Measurements from ENCODE around the gene PAX6. TPM values are rescaled to one million over a fixed set of nuclear protein-coding genes. Genes with fewer than 3 reads are reported as not detected.

PAX6 gene
- total and polyA plus RNA-seq, 2 of the 4 experiments (the other 2 are of a cell fraction), result not detected

DNA sequence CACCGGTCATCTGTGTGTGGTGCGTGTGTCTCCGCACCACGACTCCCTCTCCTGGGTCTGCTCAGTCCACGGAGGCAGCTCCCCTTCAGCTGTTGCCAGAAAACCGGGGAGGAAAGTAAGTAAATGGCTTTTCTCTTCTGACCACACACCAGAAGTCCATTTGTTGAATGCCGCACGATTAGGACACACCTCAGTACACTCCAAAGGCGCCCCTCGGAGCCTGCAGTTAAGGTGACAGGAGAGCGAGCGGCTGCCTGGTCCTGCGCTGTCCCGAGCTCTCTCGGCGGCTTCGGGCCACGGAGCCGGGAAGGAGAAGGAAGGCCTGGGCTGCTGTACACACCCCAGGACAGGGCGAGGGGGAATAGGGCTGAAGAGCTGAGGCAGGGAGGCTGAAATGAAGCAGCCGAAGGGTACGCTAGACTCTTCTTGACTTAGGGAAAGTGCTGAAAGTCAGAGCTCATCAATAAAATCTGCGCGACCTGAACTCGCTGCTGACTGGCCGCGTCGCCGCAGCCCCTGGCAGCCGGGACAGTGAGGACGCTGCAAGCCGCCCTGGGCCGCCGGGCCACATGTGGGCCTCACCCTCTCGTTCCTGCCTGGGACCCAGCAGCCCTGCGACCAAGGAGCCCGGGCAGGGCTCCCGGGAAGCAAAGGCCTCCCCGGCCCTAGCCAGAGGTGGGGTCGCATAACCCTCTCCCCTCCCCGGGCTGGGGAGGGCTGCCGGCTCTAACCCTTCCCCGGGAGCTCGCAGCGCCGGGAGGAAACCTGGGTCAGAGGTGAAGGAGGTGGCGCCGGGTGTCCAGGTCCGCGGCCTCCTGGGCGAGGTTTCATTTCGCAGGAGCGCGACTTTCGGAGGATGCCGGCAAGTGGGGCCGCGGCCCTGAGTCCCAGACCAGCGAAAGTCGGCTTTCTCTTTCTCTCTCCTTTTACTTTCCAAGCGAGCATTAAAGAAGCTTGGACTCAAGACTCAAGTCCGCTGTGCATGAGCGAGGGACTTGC, 1.6 kb upstream of the PAX6 start (continued):
- TF ChIP-seq FOS (IDR thresholded peaks at IDR 0.05; ENCODE audit: low read depth, low read length), result no peak
- TF ChIP-seq CEBPB (IDR thresholded peaks at IDR 0.05; ENCODE audit: low read depth, low read length), result no peak

DNA sequence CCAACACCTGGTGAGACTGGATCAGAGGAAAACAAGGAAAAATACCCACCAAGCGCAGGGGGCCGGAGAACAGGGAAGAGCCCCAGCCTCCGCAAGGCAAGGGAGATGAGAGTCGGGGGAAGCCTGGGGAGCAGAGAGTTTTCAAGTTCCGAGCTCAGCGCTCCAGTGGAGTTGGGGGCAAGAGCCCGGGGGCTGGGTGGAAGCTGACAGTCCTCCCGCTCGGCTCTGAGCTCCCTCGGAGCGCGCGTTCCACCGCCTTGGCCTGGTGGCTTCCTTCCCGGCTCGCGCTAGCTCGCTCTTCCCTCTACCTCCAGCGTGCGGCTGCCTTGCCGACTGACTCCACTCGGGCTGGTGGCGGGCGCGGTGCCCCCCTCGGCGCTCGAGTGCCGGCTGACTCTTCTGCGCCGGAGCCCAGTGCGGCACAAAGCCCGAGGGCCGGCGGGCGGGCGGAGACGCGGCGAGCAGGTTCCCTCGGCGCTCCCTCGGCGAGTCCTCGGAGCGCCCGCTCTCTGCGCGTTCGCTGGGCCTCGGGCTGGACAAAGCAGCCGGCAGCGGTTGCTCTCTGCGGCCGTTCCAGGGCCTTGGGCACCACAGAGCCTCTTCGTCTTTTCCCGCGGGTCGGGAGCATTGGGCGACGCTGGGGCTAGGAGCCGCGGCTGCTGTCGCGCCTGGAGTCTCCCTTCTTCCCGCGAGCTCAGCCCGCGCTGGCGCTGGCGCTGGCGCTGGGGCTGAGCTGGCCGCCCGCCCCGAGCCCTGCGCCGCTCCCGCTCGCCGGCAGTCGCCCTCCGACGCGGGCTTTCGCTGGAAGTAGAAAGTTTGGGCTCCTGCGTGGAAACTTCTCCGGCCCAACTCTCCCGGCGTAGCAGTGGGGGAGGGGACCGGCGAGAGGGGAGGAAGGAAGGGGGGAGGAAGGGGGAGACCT, 1.0 kb downstream of the PAX6 start:
- no peak overlapping the region for H3K14ac ChIP-seq (replicated peaks; ENCODE audit: low read depth, low read length)
- H4K8ac ChIP-seq (ENCODE audit: low read depth in 2 of 2, low read length in 2 of 2), result no peak overlapping the region
- no peaks in the 10 kb centered on the region; the same call in 1 of the 2 replicates for H3K4me1 ChIP-seq (ENCODE audit: control insufficient read depth, insufficient read depth, low read length)
- intact Hi-C loops (cut with micrococcal nuclease) (no loop called here), in situ Hi-C loops (cut with MboI; ENCODE audit: low sequenced_read_pairs) (no loop called here), dilution Hi-C loops (cut with HindIII; ENCODE audit: low sequenced_read_pairs, unreplicated experiment) (no loop called here)
- no peak overlapping the region for H2BK120ac ChIP-seq (ENCODE audit: low read depth, low read length)
- H2BK20ac ChIP-seq (ENCODE audit: low read depth, low read length), result no peak overlapping the region
- H3K27me3 ChIP-seq (ENCODE audit: control insufficient read depth, insufficient read depth, low read length), result peaks cover 99% of the 10 kb centered on the region
- no peak overlapping the region for H4K91ac ChIP-seq (ENCODE audit: insufficient read depth, low read depth, low read length)
- H3K4me2 ChIP-seq (ENCODE audit: low read depth, low read length), result peak overlapping the region; percentile 69
- ChIA-PET CTCF (no interaction called here), POLR2A (ENCODE audit: unreplicated experiment) (no interaction called here)
- no peak overlapping the region for H2BK5ac ChIP-seq (ENCODE audit: low read depth, low read length, poor library complexity, severe bottlenecking)
- no peak overlapping the region for H3K23ac ChIP-seq (ENCODE audit: low read depth, low read length)
- ATAC-seq (ENCODE audit: low read depth) (peak; percentile 70), DNase-seq (peak; percentile 28)
- H3K4me3 ChIP-seq (ENCODE audit: insufficient read depth, low read depth, low read length), result peak overlapping the region; percentile 33
- TF ChIP-seq SMC3 (IDR thresholded peaks at IDR 0.05; ENCODE audit: low read depth, low read length), result no peak
- TF ChIP-seq, protein P1, sequence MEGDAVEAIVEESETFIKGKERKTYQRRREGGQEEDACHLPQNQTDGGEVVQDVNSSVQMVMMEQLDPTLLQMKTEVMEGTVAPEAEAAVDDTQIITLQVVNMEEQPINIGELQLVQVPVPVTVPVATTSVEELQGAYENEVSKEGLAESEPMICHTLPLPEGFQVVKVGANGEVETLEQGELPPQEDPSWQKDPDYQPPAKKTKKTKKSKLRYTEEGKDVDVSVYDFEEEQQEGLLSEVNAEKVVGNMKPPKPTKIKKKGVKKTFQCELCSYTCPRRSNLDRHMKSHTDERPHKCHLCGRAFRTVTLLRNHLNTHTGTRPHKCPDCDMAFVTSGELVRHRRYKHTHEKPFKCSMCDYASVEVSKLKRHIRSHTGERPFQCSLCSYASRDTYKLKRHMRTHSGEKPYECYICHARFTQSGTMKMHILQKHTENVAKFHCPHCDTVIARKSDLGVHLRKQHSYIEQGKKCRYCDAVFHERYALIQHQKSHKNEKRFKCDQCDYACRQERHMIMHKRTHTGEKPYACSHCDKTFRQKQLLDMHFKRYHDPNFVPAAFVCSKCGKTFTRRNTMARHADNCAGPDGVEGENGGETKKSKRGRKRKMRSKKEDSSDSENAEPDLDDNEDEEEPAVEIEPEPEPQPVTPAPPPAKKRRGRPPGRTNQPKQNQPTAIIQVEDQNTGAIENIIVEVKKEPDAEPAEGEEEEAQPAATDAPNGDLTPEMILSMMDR (conservative IDR thresholded peaks at IDR 0.05; ENCODE audit: low read depth, low read length), result no peak
- no peak for TF ChIP-seq MAFK (IDR thresholded peaks at IDR 0.05; ENCODE audit: low read depth, low read length)
- no peak for TF ChIP-seq CHD1 (IDR thresholded peaks at IDR 0.05; ENCODE audit: low read depth, low read length)
- TF ChIP-seq, protein P2, sequence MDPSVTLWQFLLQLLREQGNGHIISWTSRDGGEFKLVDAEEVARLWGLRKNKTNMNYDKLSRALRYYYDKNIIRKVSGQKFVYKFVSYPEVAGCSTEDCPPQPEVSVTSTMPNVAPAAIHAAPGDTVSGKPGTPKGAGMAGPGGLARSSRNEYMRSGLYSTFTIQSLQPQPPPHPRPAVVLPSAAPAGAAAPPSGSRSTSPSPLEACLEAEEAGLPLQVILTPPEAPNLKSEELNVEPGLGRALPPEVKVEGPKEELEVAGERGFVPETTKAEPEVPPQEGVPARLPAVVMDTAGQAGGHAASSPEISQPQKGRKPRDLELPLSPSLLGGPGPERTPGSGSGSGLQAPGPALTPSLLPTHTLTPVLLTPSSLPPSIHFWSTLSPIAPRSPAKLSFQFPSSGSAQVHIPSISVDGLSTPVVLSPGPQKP (IDR thresholded peaks at IDR 0.05; ENCODE audit: borderline replicate concordance, low read depth, low read length), result no peak
- no peak for TF ChIP-seq RFX5 (IDR thresholded peaks at IDR 0.05; ENCODE audit: low read depth, low read length)
- TF ChIP-seq CEBPB (IDR thresholded peaks at IDR 0.05; ENCODE audit: low read depth, low read length), result no peak
- TF ChIP-seq NFE2L2 (IDR thresholded peaks at IDR 0.05; ENCODE audit: low read depth, low read length), result no peak
- TF ChIP-seq MXI1 (IDR thresholded peaks at IDR 0.05; ENCODE audit: borderline replicate concordance, low read depth, low read length), result no peak
- no peak for TF ChIP-seq BHLHE40 (IDR thresholded peaks at IDR 0.05; ENCODE audit: low read depth, low read length)
- no peaks in the 10 kb centered on the region for H3K79me1 ChIP-seq (ENCODE audit: low read depth in 1 of 2, low read length in 2 of 2)
- WGBS, 2 experiments (ENCODE audit: extremely low coverage in 2 of 2, insufficient read length in 1 of 2), result 0% methylated on average over 8 of the region's 91 CpGs; no CpG with 5 or more reads in 1 of the 2 experiments
- H3K27ac ChIP-seq (ENCODE audit: insufficient read depth, low read length), result no peak overlapping the region
- H2AK5ac ChIP-seq (ENCODE audit: low read depth, low read length), result no peak overlapping the region
- no peak overlapping the region for H2AK9ac ChIP-seq (replicated peaks; ENCODE audit: low read depth, low read length, poor library complexity)
- no peak overlapping the region for H3K56ac ChIP-seq (ENCODE audit: extremely low read depth, insufficient read depth, low read length)
- H3K9me1 ChIP-seq (ENCODE audit: insufficient read depth, low read length), result no peaks in the 10 kb centered on the region
- no peak overlapping the region for H4K5ac ChIP-seq (ENCODE audit: low read depth, low read length)
- BruUV-seq (replicated peaks), result no TSS peak
- no peak overlapping the region for H3K4ac ChIP-seq (ENCODE audit: low read depth, low read length)
- H4K20me1 ChIP-seq (ENCODE audit: insufficient read depth, low read length), result peaks cover 15% of the 10 kb centered on the region
- no peak overlapping the region for H3K9ac ChIP-seq (ENCODE audit: low read depth, low read length)
- no peaks in the 10 kb centered on the region for H3K36me3 ChIP-seq (ENCODE audit: control insufficient read depth, insufficient read depth, low read length)
- H3K9me3 ChIP-seq (ENCODE audit: control insufficient read depth, insufficient read depth, low read length), result peaks cover 8% of the 10 kb centered on the region
- peak overlapping the region; percentile 84 for H2AFZ ChIP-seq (replicated peaks; ENCODE audit: low read length, poor library complexity)
- no peak overlapping the region for H3K18ac ChIP-seq (ENCODE audit: low read depth, low read length)
- H2BK15ac ChIP-seq (ENCODE audit: low read depth, low read length), result no peak overlapping the region

Measured in IMR-90 (cell line).